IMR-90 (cell line): ENCODE data around the gene DOCK2. TPM values are rescaled to one million over a fixed set of nuclear protein-coding genes. Genes with fewer than 3 reads are reported as not detected.

Source experiments
- ATAC-seq: fragments of 200-7000 bp; cut with Tn5 transposase; 2 replicates; pipeline ENCODE4 v1.9.1; 2020; ENCODE audit warnings: low read depth, mild to moderate bottlenecking, moderate library complexity
- BruUV-seq: library from RNA; stranded (reverse); fragments of 400-500 nt; replicated peaks from 2 replicates; lab custom pipeline; 2021; lab: Mats Ljungman, UMichigan
- CTCF ChIA-PET: fragments of 300-600 bp; formaldehyde crosslinking; extraction: SDS; loops from one replicate; lab custom pipeline; 2021; ENCODE audit warnings: antibody characterized with exemption; lab: Yijun Ruan, JAX
- POLR2A ChIA-PET: fragments of 300-600 bp; sonication (Branson Sonifier 250); formaldehyde crosslinking; loops from one replicate; lab custom pipeline; 2022; ENCODE audit warnings: antibody characterized with exemption; ENCODE audit not compliant: unreplicated experiment; lab: Charles Lee
- DNase-seq: peaks from one replicate; pipeline ENCODE4 v3.0.0; 2013
- H2AFZ ChIP-seq: replicated peaks from 2 replicates; pipeline ENCODE3; 2013; ENCODE audit warnings: low read length, mild to moderate bottlenecking; ENCODE audit not compliant: poor library complexity
- H2AK5ac ChIP-seq: 2 replicates; pipeline ENCODE4 v1.6.1; 2013; ENCODE audit warnings: low read depth, low read length, inconsistent platforms
- H2AK9ac ChIP-seq: replicated peaks from 2 replicates; pipeline ENCODE3; 2013; ENCODE audit warnings: mild to moderate bottlenecking, low read depth, low read length, moderate library complexity; ENCODE audit not compliant: poor library complexity
- H2BK120ac ChIP-seq: 2 replicates; pipeline ENCODE4 v1.6.1; 2013; ENCODE audit warnings: low read depth, low read length, inconsistent platforms
- H2BK15ac ChIP-seq: 3 replicates; pipeline ENCODE4 v1.6.1; 2013; ENCODE audit warnings: low read depth, low read length, inconsistent platforms
- H2BK20ac ChIP-seq: 2 replicates; pipeline ENCODE4 v1.6.1; 2013; ENCODE audit warnings: low read depth, mild to moderate bottlenecking, inconsistent platforms, low read length, moderate library complexity
- H2BK5ac ChIP-seq: 2 replicates; pipeline ENCODE4 v1.6.1; 2013; ENCODE audit warnings: mild to moderate bottlenecking, low read depth, low read length, inconsistent platforms; ENCODE audit not compliant: poor library complexity, severe bottlenecking
- H3K14ac ChIP-seq: replicated peaks from 2 replicates; pipeline ENCODE4 v1.6.1; 2013; ENCODE audit warnings: low read depth, low read length, inconsistent platforms
- H3K18ac ChIP-seq: 2 replicates; pipeline ENCODE4 v1.6.1; 2013; ENCODE audit warnings: low read depth, low read length, control low read depth
- H3K23ac ChIP-seq: 2 replicates; pipeline ENCODE4 v1.6.1; 2013; ENCODE audit warnings: low read depth, low read length, inconsistent platforms
- H3K27ac ChIP-seq: 2 replicates; pipeline ENCODE4 v1.5.1; 2013; ENCODE audit warnings: mild to moderate bottlenecking, control low read depth, low read length; ENCODE audit not compliant: insufficient read depth
- H3K27me3 ChIP-seq: 2 replicates; pipeline ENCODE4 v1.6.1; 2013; ENCODE audit warnings: low read length; ENCODE audit not compliant: control insufficient read depth, insufficient read depth
- H3K36me3 ChIP-seq: 2 replicates; pipeline ENCODE4 v1.6.1; 2013; ENCODE audit warnings: low read length, mixed read lengths; ENCODE audit not compliant: control insufficient read depth, insufficient read depth
- H3K4ac ChIP-seq: 2 replicates; pipeline ENCODE4 v1.6.1; 2013; ENCODE audit warnings: low read depth, low read length, inconsistent platforms
- H3K4me1 ChIP-seq: 2 replicates; pipeline ENCODE4 v1.6.1; 2013; ENCODE audit warnings: low read length, mixed read lengths; ENCODE audit not compliant: control insufficient read depth, insufficient read depth
- H3K4me2 ChIP-seq: 2 replicates; pipeline ENCODE4 v1.6.1; 2013; ENCODE audit warnings: low read depth, mild to moderate bottlenecking, control low read depth, low read length, moderate library complexity
- H3K4me3 ChIP-seq: 2 replicates; pipeline ENCODE4 v1.5.1; 2013; ENCODE audit warnings: low read depth, mild to moderate bottlenecking, control low read depth, low read length, moderate library complexity; ENCODE audit not compliant: insufficient read depth
- H3K56ac ChIP-seq: 2 replicates; pipeline ENCODE4 v1.6.1; 2013; ENCODE audit warnings: low read length, inconsistent platforms; ENCODE audit not compliant: insufficient read depth; ENCODE audit errors: extremely low read depth
- H3K79me1 ChIP-seq, 2 experiments: 2 replicates each; pipeline ENCODE4 v1.6.1; 2013; ENCODE audit warnings: low read length in 2 of 2, inconsistent platforms in 1 of 2, low read depth in 1 of 2
- H3K9ac ChIP-seq: 2 replicates; pipeline ENCODE4 v1.6.1; 2013; ENCODE audit warnings: low read depth, low read length, control low read depth
- H3K9me1 ChIP-seq: 2 replicates; pipeline ENCODE4 v1.6.1; 2013; ENCODE audit warnings: low read length, inconsistent platforms; ENCODE audit not compliant: insufficient read depth
- H3K9me3 ChIP-seq: 2 replicates; pipeline ENCODE4 v1.6.1; 2013; ENCODE audit warnings: low read length; ENCODE audit not compliant: control insufficient read depth, insufficient read depth
- H4K20me1 ChIP-seq: 2 replicates; pipeline ENCODE4 v1.6.1; 2013; ENCODE audit warnings: low read length, inconsistent platforms; ENCODE audit not compliant: insufficient read depth
- H4K5ac ChIP-seq: 2 replicates; pipeline ENCODE4 v1.6.1; 2013; ENCODE audit warnings: mild to moderate bottlenecking, low read depth, low read length, control low read depth
- H4K8ac ChIP-seq, 2 experiments: 2 replicates each; pipeline ENCODE4 v1.6.1; 2013; ENCODE audit warnings: low read depth in 2 of 2, low read length in 2 of 2, control low read depth in 1 of 2, inconsistent platforms in 1 of 2
- H4K91ac ChIP-seq: 2 replicates; pipeline ENCODE4 v1.6.1; 2013; ENCODE audit warnings: low read depth, low read length, inconsistent platforms; ENCODE audit not compliant: insufficient read depth
- MXI1 ChIP-seq: IDR thresholded peaks from 2 replicates; pipeline ENCODE4 v1.6.1; 2012; ENCODE audit warnings: low read depth, mild to moderate bottlenecking, low read length, moderate library complexity, borderline replicate concordance
- WGBS, 2 experiments: methylation state at CpG; one replicate each; pipeline versions ENCODE4 v1.1.5 to v1.1.7; 2013; ENCODE audit warnings: missing lambda C conversion rate in 2 of 2; ENCODE audit not compliant: insufficient read length in 1 of 2; ENCODE audit errors: extremely low coverage in 2 of 2; 5-methylcytosine and 5-hydroxymethylcytosine counted together
- dilution Hi-C: fragments of 300-500 bp; cut with HindIII; formaldehyde crosslinking; loops from one replicate; pipeline ENCODE4 v1.14.3; 2018; ENCODE audit warnings: low sequenced_read_pairs; ENCODE audit not compliant: unreplicated experiment
- in situ Hi-C: fragments of 300-500 bp; cut with MboI; formaldehyde crosslinking; loops from 3 replicates; pipeline ENCODE4 v1.14.3; 2019; ENCODE audit warnings: low sequenced_read_pairs, inconsistent platforms, mixed read lengths
- intact Hi-C: fragments of 100-400 bp; cut with micrococcal nuclease; formaldehyde crosslinking; loops from 2 replicates; pipeline ENCODE4 v1.10.0; 2022
- polyA plus RNA-seq, 3 experiments: library from polyadenylated mRNA; depleted of rRNA; stranded (reverse); fragments of >200 nt; gene quantifications; 2 replicates each; pipeline ENCODE4 v1.2.3, GENCODE V29; 2012; ENCODE audit warnings: low replicate concordance in 1 of 3
- total RNA-seq: library from RNA; depleted of rRNA; stranded (reverse); fragments of >200 nt; gene quantifications from 2 replicates; pipeline ENCODE4 v1.2.3, GENCODE V29; 2012

DOCK2 gene
- total and polyA plus RNA-seq, 2 of the 4 experiments (the other 2 are of a cell fraction) = 0.72 to 3.0 TPM

DNA sequence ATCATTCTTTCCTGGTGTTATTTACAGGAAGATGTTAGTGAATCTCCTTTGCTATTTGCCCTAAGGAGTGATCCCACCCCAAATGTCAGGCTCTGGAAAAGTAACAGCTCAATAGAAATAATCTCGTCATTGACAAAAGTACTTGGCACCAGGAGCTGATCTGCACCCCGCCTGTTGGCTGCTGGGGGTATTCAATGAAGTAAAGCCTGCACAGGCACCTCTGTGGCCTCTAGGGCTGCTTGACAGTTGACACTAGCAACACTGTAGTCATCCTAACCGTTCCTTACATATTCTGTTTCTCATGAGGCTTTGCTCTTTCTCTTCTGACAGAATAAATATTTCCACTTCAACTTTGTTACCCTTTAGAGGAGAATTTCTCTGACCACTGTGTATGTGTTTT lies 103.4 kb downstream of the DOCK2 start:
- Histone ChIP-seq H3K14ac (no peak overlapping the region), H4K20me1 (no peaks in the 10 kb centered on the region), H3K9ac (no peak overlapping the region), H3K9me1 (peaks cover 11% of the 10 kb centered on the region; the same call in 1 of the 2 replicates), H4K91ac (no peak overlapping the region), H2BK120ac (no peak overlapping the region), H3K18ac (no peak overlapping the region), H3K4me2 (no peak overlapping the region), H3K4ac (no peak overlapping the region), H4K5ac (no peak overlapping the region), H3K79me1 (no peaks in the 10 kb centered on the region), H3K23ac (no peak overlapping the region), H3K56ac (no peak overlapping the region), H2AFZ (no peak overlapping the region), H3K9me3 (no peaks in the 10 kb centered on the region), H3K4me1 (peaks cover 5% of the 10 kb centered on the region), H2BK15ac (no peak overlapping the region), H3K27ac (no peak overlapping the region), H4K8ac (no peak overlapping the region), H2AK9ac (no peak overlapping the region), H2AK5ac (no peak overlapping the region), H3K36me3 (no peaks in the 10 kb centered on the region), H2BK20ac (no peak overlapping the region), H3K4me3 (no peak overlapping the region), H2BK5ac (no peak overlapping the region), H3K27me3 (no peaks in the 10 kb centered on the region)
- DNase-seq = no peak
- no CpG with 5 or more reads among the region's 3 CpGs for WGBS, 2 experiments
- ATAC-seq = no peak
- intact Hi-C loops = no loop called here
- TF ChIP-seq MXI1 = no peak
- ChIA-PET CTCF (no interaction called here), POLR2A (no interaction called here)
- in situ Hi-C loops = no loop called here
- BruUV-seq = no TSS peak
- dilution Hi-C loops = no loop called here
